ENCODE data around the gene CTNND2. TPM values are rescaled to one million over a fixed set of nuclear protein-coding genes. Genes with fewer than 3 reads are reported as not detected.

Gene CTNND2
- total and polyA plus RNA-seq, 10 of the 15 experiments (the other 5 are each of a cell fraction or from before 2014, with no cell fraction given) = 0.02 to 0.16 (median 0.04) TPM; not detected in 7

GRCh38 chr5:11076945-11077613 is 827.2 kb downstream of the CTNND2 start:
- ChIA-PET CTCF (no interaction called here), RAD21 (ENCODE audit: unreplicated experiment) (no interaction called here), POLR2A (no interaction called here), SMC1A (ENCODE audit: uncharacterized antibody, unreplicated experiment) (no interaction called here)
- no peak overlapping the region for H3K9ac ChIP-seq (ENCODE audit: control insufficient read depth, insufficient read depth, low read length)
- FAIRE-seq (no peak), ATAC-seq (no peak), DNase-seq (ENCODE audit: low read depth, low spot score) (no peak)
- intact Hi-C loops (cut with micrococcal nuclease; ENCODE audit: unreplicated experiment) = no loop called here
- no peak overlapping the region for H3K4me2 ChIP-seq (ENCODE audit: control insufficient read depth, insufficient read depth)
- H3K36me3 ChIP-seq (ENCODE audit: control insufficient read depth in 2 of 2, insufficient read depth in 2 of 2, low read length in 1 of 2) = no peaks in the 10 kb centered on the region
- no peaks in the 10 kb centered on the region for H3K9me3 ChIP-seq (replicated peaks; ENCODE audit: control insufficient read depth, insufficient read depth, low read length)
- in situ Hi-C loops (cut with MboI) = no loop called here
- no peaks in the 10 kb centered on the region; a peak in 1 of 4 replicates for H3K27me3 ChIP-seq (replicated peaks in 1 of 2; ENCODE audit: control insufficient read depth in 2 of 2, insufficient read depth in 2 of 2, low read length in 1 of 2)
- H3K27ac ChIP-seq (ENCODE audit: control insufficient read depth, insufficient read depth) = no peak overlapping the region
- H3K79me2 ChIP-seq (ENCODE audit: control insufficient read depth, insufficient read depth, low read length) = no peaks in the 10 kb centered on the region
- BruUV-seq (replicated peaks) = no TSS peak
- H3K4me1 ChIP-seq (ENCODE audit: control insufficient read depth, insufficient read depth, low read length) = no peaks in the 10 kb centered on the region
- WGBS (ENCODE audit: insufficient coverage, insufficient replicate concordance, low lambda C conversion rate, missing lambda C conversion rate) = 19% methylated on average over 4 of the region's 4 CpGs
- TF ChIP-seq ZNF207 (IDR thresholded peaks at IDR 0.05; ENCODE audit: borderline replicate concordance) = no peak
- no peak for TF ChIP-seq CHD1 (IDR thresholded peaks at IDR 0.05; ENCODE audit: low read depth, low read length)
- no peak for TF ChIP-seq IKZF2 (IDR thresholded peaks at IDR 0.05)
- TF ChIP-seq JUND (IDR thresholded peaks at IDR 0.05; ENCODE audit: low read depth, low read length) = no peak
- TF ChIP-seq LARP7 (IDR thresholded peaks at IDR 0.05) = no peak
- TF ChIP-seq NR2F1 (conservative IDR thresholded peaks at IDR 0.05) = no peak
- TF ChIP-seq ASH2L (IDR thresholded peaks at IDR 0.05; ENCODE audit: borderline replicate concordance, low read depth) = no peak
- no peak for TF ChIP-seq MTA2 (IDR thresholded peaks at IDR 0.05; ENCODE audit: low read depth)
- TF ChIP-seq MAX (IDR thresholded peaks at IDR 0.05; ENCODE audit: low read depth, low read length) = no peak
- no peak for TF ChIP-seq ZBTB11 (CRISPR knock-in tag; IDR thresholded peaks at IDR 0.05)
- no peak for TF ChIP-seq MXI1 (IDR thresholded peaks at IDR 0.05; ENCODE audit: low read depth, low read length)
- H3K4me3 ChIP-seq = no peak overlapping the region
- H2AFZ ChIP-seq (ENCODE audit: control insufficient read depth, low read depth, low read length) = no peak overlapping the region
- no peaks in the 10 kb centered on the region for H4K20me1 ChIP-seq (ENCODE audit: control insufficient read depth, insufficient read depth)

All from GM12878 (cell line).